Ovary (tissue), 3 donors: ENCODE measurements around the gene NPHP4.

Source experiments
- EP300 ChIP-seq: sonication (generic); formaldehyde crosslinking; IDR thresholded peaks from one replicate; pipeline ENCODE4 v1.6.1; 2017; ENCODE audit warnings: antibody characterized with exemption
- POLR2A ChIP-seq: fragments of 450-650 bp; IDR thresholded peaks from one replicate; pipeline ENCODE4 v1.6.1; 2017; ENCODE audit warnings: antibody characterized with exemption, mild to moderate bottlenecking, moderate library complexity
- TF ChIP-seq, protein P1 (sequence below), 3 donors: fragments of 450-650 bp in 2 of 3; fragments of 200-600 bp in 1 of 3; IDR thresholded peaks; one replicate each; pipeline versions ENCODE4 v1.5.1 to v1.8.0; 2016 to 2022; ENCODE audit warnings: antibody characterized with exemption in 3 of 3, mild to moderate bottlenecking in 1 of 3
- donor health status: DM: no; HTN: no; CAD: no.

GRCh38 chr1:5940723-5941407 lies 51.4 kb downstream of the NPHP4 start:
- TF ChIP-seq, protein P1, sequence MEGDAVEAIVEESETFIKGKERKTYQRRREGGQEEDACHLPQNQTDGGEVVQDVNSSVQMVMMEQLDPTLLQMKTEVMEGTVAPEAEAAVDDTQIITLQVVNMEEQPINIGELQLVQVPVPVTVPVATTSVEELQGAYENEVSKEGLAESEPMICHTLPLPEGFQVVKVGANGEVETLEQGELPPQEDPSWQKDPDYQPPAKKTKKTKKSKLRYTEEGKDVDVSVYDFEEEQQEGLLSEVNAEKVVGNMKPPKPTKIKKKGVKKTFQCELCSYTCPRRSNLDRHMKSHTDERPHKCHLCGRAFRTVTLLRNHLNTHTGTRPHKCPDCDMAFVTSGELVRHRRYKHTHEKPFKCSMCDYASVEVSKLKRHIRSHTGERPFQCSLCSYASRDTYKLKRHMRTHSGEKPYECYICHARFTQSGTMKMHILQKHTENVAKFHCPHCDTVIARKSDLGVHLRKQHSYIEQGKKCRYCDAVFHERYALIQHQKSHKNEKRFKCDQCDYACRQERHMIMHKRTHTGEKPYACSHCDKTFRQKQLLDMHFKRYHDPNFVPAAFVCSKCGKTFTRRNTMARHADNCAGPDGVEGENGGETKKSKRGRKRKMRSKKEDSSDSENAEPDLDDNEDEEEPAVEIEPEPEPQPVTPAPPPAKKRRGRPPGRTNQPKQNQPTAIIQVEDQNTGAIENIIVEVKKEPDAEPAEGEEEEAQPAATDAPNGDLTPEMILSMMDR (IDR thresholded peaks at IDR 0.05) = no peak
- TF ChIP-seq POLR2A = no peak
- TF ChIP-seq EP300 = no peak
